Measurements from ENCODE around the gene RELN.
"Not testable (repeated sequence)": the region's sequence is repeated elsewhere in the genome, so short reads cannot be mapped to it uniquely, and the experiment has no call there.

Gene RELN

GRCh38 chr7:103941976-103942375, 47.5 kb downstream of the RELN start:
- DNase-seq (ENCODE audit: low read depth) = no peak

- no peak for DNase-seq (ENCODE audit: low read depth)
Observed at GRCh38 chr7:103940382-103941268, 48.8 kb downstream of the RELN start.

GRCh38 chr7:103937680-103938079, 51.8 kb downstream of the RELN start:
- no peak for DNase-seq (ENCODE audit: low read depth)

GRCh38 chr7:103936558-103936957, 52.9 kb downstream of the RELN start:
- no peak for DNase-seq (ENCODE audit: low read depth)

GRCh38 chr7:103934508-103934907, 55.0 kb downstream of the RELN start:
- DNase-seq (ENCODE audit: low read depth) = no peak

GRCh38 chr7:103932389-103932788, 57.1 kb downstream of the RELN start:
- no peak for DNase-seq (ENCODE audit: low read depth)

- no peak for DNase-seq (ENCODE audit: low read depth)
Observed at GRCh38 chr7:103929901-103930311, 59.6 kb downstream of the RELN start.

- no peak for DNase-seq (ENCODE audit: low read depth)
Observed at GRCh38 chr7:103928581-103928980, 60.9 kb downstream of the RELN start.

GRCh38 chr7:103924184-103924583, 65.3 kb downstream of the RELN start:
- no peak for DNase-seq (ENCODE audit: low read depth)

GRCh38 chr7:103922407-103922806, 67.1 kb downstream of the RELN start:
- no peak for DNase-seq (ENCODE audit: low read depth)

- no peak for DNase-seq (ENCODE audit: low read depth)
Observed at GRCh38 chr7:103921692-103922091, 67.8 kb downstream of the RELN start.

GRCh38 chr7:103919272-103919868, 70.1 kb downstream of the RELN start:
- no peak for DNase-seq (ENCODE audit: low read depth)

- no peak for DNase-seq (ENCODE audit: low read depth)
Observed at GRCh38 chr7:103918631-103919271, 70.7 kb downstream of the RELN start.

GRCh38 chr7:103915680-103916357, 73.6 kb downstream of the RELN start:
- DNase-seq (ENCODE audit: low read depth) = peak; percentile 6

GRCh38 chr7:103914147-103914899, 75.1 kb downstream of the RELN start:
- DNase-seq (ENCODE audit: low read depth) = no peak

GRCh38 chr7:103912891-103913605, 76.4 kb downstream of the RELN start:
- no peak for DNase-seq (ENCODE audit: low read depth)

GRCh38 chr7:103911015-103911414, 78.4 kb downstream of the RELN start:
- not testable (repeated sequence) for DNase-seq (ENCODE audit: low read depth)

- no peak for DNase-seq (ENCODE audit: low read depth)
Observed at GRCh38 chr7:103905997-103906396, 83.5 kb downstream of the RELN start.

GRCh38 chr7:103902917-103903316, 86.5 kb downstream of the RELN start:
- DNase-seq (ENCODE audit: low read depth) = no peak

- not testable (repeated sequence) for DNase-seq (ENCODE audit: low read depth)
Observed at GRCh38 chr7:103896826-103897225, 92.6 kb downstream of the RELN start.

Measured in HS-5 (cell line).